Left cardiac atrium (tissue), 4 donors: ENCODE results near the gene SGSM2. TPM values are rescaled to one million over a fixed set of nuclear protein-coding genes. Genes with fewer than 3 reads are reported as not detected.

Experiments used
- ATAC-seq, 2 donors: fragments of 200-7000 bp; cut with Tn5 transposase; one replicate each; pipeline ENCODE4 v1.9.1; 2020; ENCODE audit warnings: mild to moderate bottlenecking in 2 of 2, moderate library complexity in 2 of 2
- DNase-seq: peaks from one replicate; pipeline ENCODE4 v3.0.0-alpha.2; 2020
- intact Hi-C, 2 donors: fragments of 100-400 bp; cut with DNase I; formaldehyde crosslinking; loops; one replicate each; pipeline versions ENCODE4 v1.14.1 to v1.15.1; 2022 to 2023
- total RNA-seq, 2 donors: library from RNA; stranded (reverse); fragmentation: NEBNext Ultra II Directional; extraction: Animal tissue kit (Norgen Biotek cat#: 25700); gene quantifications; one replicate each; pipeline ENCODE4 v1.2.1, GENCODE V29; 2021
- donor health status: DM: no; HTN: yes; CAD: no.
- donor health status: DM: no; HTN: yes; CAD: no; lungs with severe emphysema.
- donor health status: DM: yes; HTN: yes; CAD: no.
- donor health status: Dilated cardiomyopathy.

The SGSM2 gene
- total RNA-seq, 2 donors from 2014 or later: 30.7 to 35.5 TPM

GRCh38 chr17:2405247-2405926, 68.1 kb downstream of the SGSM2 start:
- intact Hi-C loops: no loop called here

GRCh38 chr17:2406271-2406902, 69.1 kb downstream of the SGSM2 start:
- intact Hi-C loops: no loop called here
- DNase-seq: no peak
- ATAC-seq: no peak

More at GRCh38 chr17:2405247-2405926, 68.1 kb downstream of the SGSM2 start:
- no peak for ATAC-seq
- DNase-seq: no peak

- DNase-seq (peak; percentile 79), ATAC-seq (peak; percentile 77 to 80)
- intact Hi-C loops: no loop called here
These were observed 69.8 kb downstream of the SGSM2 start for GRCh38 chr17:2406903-2407790.

GRCh38 chr17:2410951-2411350, 73.7 kb downstream of the SGSM2 start:
- intact Hi-C loops: loop anchor here in 1 of 2 donors (10.0 kb wide), 1 partner anchor 46 kb away; no protein-coding TSS in a partner anchor
- no peak for ATAC-seq
- DNase-seq: no peak

- peak; percentile 33 for DNase-seq
- ATAC-seq: peak; percentile 47 to 84
- intact Hi-C loops: loop anchor here in 1 of 2 donors (10.0 kb wide), 1 partner anchor 48 kb away; no protein-coding TSS in a partner anchor
These were observed 75.3 kb downstream of the SGSM2 start for GRCh38 chr17:2412561-2413021.

- no peak for DNase-seq
- intact Hi-C loops: loop anchor here (5.0 to 10.0 kb wide), 2 partner anchors 32 to 50 kb away; no protein-coding TSS in a partner anchor
- no peak for ATAC-seq
These were observed 77.3 kb downstream of the SGSM2 start for GRCh38 chr17:2414446-2415064.

GRCh38 chr17:2415081-2415480, 77.8 kb downstream of the SGSM2 start:
- no peak for ATAC-seq
- DNase-seq: no peak
- intact Hi-C loops: loop anchor here (5.0 to 10.0 kb wide), 2 partner anchors 33 to 50 kb away; no protein-coding TSS in a partner anchor

GRCh38 chr17:2416010-2416734, 78.9 kb downstream of the SGSM2 start:
- DNase-seq (peak; percentile 88), ATAC-seq (peak; percentile 69 to 78)
- intact Hi-C loops: loop anchor here (1.0 to 10.0 kb wide), 3 partner anchors 34 to 51 kb away; no protein-coding TSS in a partner anchor

- DNase-seq (no peak), ATAC-seq (peak; percentile 54 to 56)
- intact Hi-C loops: loop anchor here (5.0 to 10.0 kb wide), 2 partner anchors 36 to 54 kb away; no protein-coding TSS in a partner anchor
These were observed 81.3 kb downstream of the SGSM2 start for GRCh38 chr17:2418572-2418971.

GRCh38 chr17:2419486-2419885, 82.2 kb downstream of the SGSM2 start:
- intact Hi-C loops: loop anchor here (5.0 to 10.0 kb wide), 2 partner anchors 37 to 55 kb away; no protein-coding TSS in a partner anchor
- DNase-seq: no peak
- ATAC-seq: peak; percentile 29 to 30

GRCh38 chr17:2420176-2420575, 82.9 kb downstream of the SGSM2 start:
- ATAC-seq: no peak
- DNase-seq: no peak
- intact Hi-C loops: no loop called here

- intact Hi-C loops: no loop called here
- ATAC-seq (no peak), DNase-seq (no peak)
These were observed 84.2 kb downstream of the SGSM2 start for GRCh38 chr17:2421315-2422147.

GRCh38 chr17:2423271-2423670, 86.0 kb downstream of the SGSM2 start:
- intact Hi-C loops: no loop called here

GRCh38 chr17:2427215-2427614, 89.9 kb downstream of the SGSM2 start:
- ATAC-seq: no peak

More at GRCh38 chr17:2423271-2423670, 86.0 kb downstream of the SGSM2 start:
- DNase-seq (no peak), ATAC-seq (no peak)

GRCh38 chr17:2427910-2428309, 90.6 kb downstream of the SGSM2 start:
- intact Hi-C loops: no loop called here
- no peak for ATAC-seq
- DNase-seq: no peak

More at GRCh38 chr17:2427215-2427614, 89.9 kb downstream of the SGSM2 start:
- no peak for DNase-seq
- intact Hi-C loops: no loop called here
